ENCODE results near the gene MTNR1B. TPM values are rescaled to one million over a fixed set of nuclear protein-coding genes. Genes with fewer than 3 reads are reported as not detected.

Gene MTNR1B
- total and polyA plus RNA-seq, 2 experiments from 2014 or later: not detected

GRCh38 chr11:93002380-93002779, 32.9 kb downstream of the MTNR1B start:
- Histone ChIP-seq H4K20me1 (ENCODE audit: insufficient read depth) (no peaks in the 10 kb centered on the region), H3K79me2 (ENCODE audit: insufficient read depth) (no peaks in the 10 kb centered on the region), H2AFZ (no peak overlapping the region), H3F3A (ENCODE audit: insufficient read depth) (peaks cover 24% of the 10 kb centered on the region), H3K4me1 (ENCODE audit: insufficient read depth) (peaks cover 17% of the 10 kb centered on the region), H3K9me3 (ENCODE audit: low read depth) (no peaks in the 10 kb centered on the region), H3K4me2 (ENCODE audit: unreplicated experiment) (no peak overlapping the region), H3K9me2 (ENCODE audit: insufficient read depth) (no peaks in the 10 kb centered on the region), H3K27me3 (replicated peaks; ENCODE audit: insufficient read depth) (no peaks in the 10 kb centered on the region), H3K27ac (no peak overlapping the region), H3K36me3 (ENCODE audit: low read depth) (no peaks in the 10 kb centered on the region), H3K4me3 (no peak overlapping the region), H3K9ac (no peak overlapping the region)
- in situ Hi-C loops (cut with MboI): no loop called here
- DNase-seq: no peak
- WGBS, 2 experiments (ENCODE audit: low coverage in 1 of 2, low lambda C conversion rate in 2 of 2, missing lambda C conversion rate in 2 of 2): 17 to 24% methylated on average over 3 of the region's 3 CpGs
- TF ChIP-seq EZH2phosphoT487 (IDR thresholded peaks at IDR 0.05; ENCODE audit: insufficient read depth, low read depth) (no peak), EZH2 (IDR thresholded peaks at IDR 0.05; ENCODE audit: insufficient read depth, poor library complexity, severe bottlenecking) (no peak)

GRCh38 chr11:93005239-93005638, 35.8 kb downstream of the MTNR1B start:
- WGBS, 2 experiments (ENCODE audit: low coverage in 1 of 2, low lambda C conversion rate in 2 of 2, missing lambda C conversion rate in 2 of 2): 6 to 15% methylated on average over 1 of the region's 1 CpG
- Histone ChIP-seq H3K9ac (no peak overlapping the region), H3K79me2 (ENCODE audit: insufficient read depth) (no peaks in the 10 kb centered on the region), H3K9me3 (ENCODE audit: low read depth) (no peaks in the 10 kb centered on the region), H3K4me2 (ENCODE audit: unreplicated experiment) (no peak overlapping the region), H2AFZ (no peak overlapping the region), H3K27me3 (replicated peaks; ENCODE audit: insufficient read depth) (no peaks in the 10 kb centered on the region), H3F3A (ENCODE audit: insufficient read depth) (peaks cover 15% of the 10 kb centered on the region), H4K20me1 (ENCODE audit: insufficient read depth) (no peaks in the 10 kb centered on the region), H3K27ac (no peak overlapping the region), H3K4me3 (no peak overlapping the region), H3K36me3 (ENCODE audit: low read depth) (no peaks in the 10 kb centered on the region), H3K4me1 (ENCODE audit: insufficient read depth) (peaks cover 14% of the 10 kb centered on the region), H3K9me2 (ENCODE audit: insufficient read depth) (no peaks in the 10 kb centered on the region)
- in situ Hi-C loops (cut with MboI): no loop called here
- peak; percentile 9 for DNase-seq
- no peak for TF ChIP-seq EZH2 (IDR thresholded peaks at IDR 0.05; ENCODE audit: insufficient read depth, poor library complexity, severe bottlenecking)
- no peak for TF ChIP-seq EZH2phosphoT487 (IDR thresholded peaks at IDR 0.05; ENCODE audit: insufficient read depth, low read depth)

GRCh38 chr11:93013646-93014045, 44.2 kb downstream of the MTNR1B start:
- TF ChIP-seq EZH2 (IDR thresholded peaks at IDR 0.05; ENCODE audit: insufficient read depth, poor library complexity, severe bottlenecking): no peak
- TF ChIP-seq EZH2phosphoT487 (IDR thresholded peaks at IDR 0.05; ENCODE audit: insufficient read depth, low read depth): no peak
- Histone ChIP-seq H3F3A (ENCODE audit: insufficient read depth) (no peaks in the 10 kb centered on the region), H4K20me1 (ENCODE audit: insufficient read depth) (no peaks in the 10 kb centered on the region), H3K79me2 (ENCODE audit: insufficient read depth) (no peaks in the 10 kb centered on the region), H3K9me3 (ENCODE audit: low read depth) (no peaks in the 10 kb centered on the region), H3K4me2 (ENCODE audit: unreplicated experiment) (no peak overlapping the region), H3K27ac (no peak overlapping the region), H3K4me1 (ENCODE audit: insufficient read depth) (no peaks in the 10 kb centered on the region), H3K27me3 (replicated peaks; ENCODE audit: insufficient read depth) (no peaks in the 10 kb centered on the region), H3K9ac (no peak overlapping the region), H2AFZ (no peak overlapping the region), H3K36me3 (ENCODE audit: low read depth) (no peaks in the 10 kb centered on the region), H3K4me3 (no peak overlapping the region), H3K9me2 (ENCODE audit: insufficient read depth) (no peaks in the 10 kb centered on the region)
- in situ Hi-C loops (cut with MboI): no loop called here
- DNase-seq: no peak
- WGBS, 2 experiments (ENCODE audit: low coverage in 1 of 2, low lambda C conversion rate in 2 of 2, missing lambda C conversion rate in 2 of 2): 6 to 9% methylated on average over 1 of the region's 1 CpG

- no peak for DNase-seq
- 25 to 36% methylated on average over 1 of the region's 1 CpG for WGBS, 2 experiments (ENCODE audit: low coverage in 1 of 2, low lambda C conversion rate in 2 of 2, missing lambda C conversion rate in 2 of 2)
- Histone ChIP-seq H3K9ac (no peak overlapping the region), H3K9me3 (ENCODE audit: low read depth) (no peaks in the 10 kb centered on the region), H4K20me1 (ENCODE audit: insufficient read depth) (no peaks in the 10 kb centered on the region), H2AFZ (no peak overlapping the region), H3K79me2 (ENCODE audit: insufficient read depth) (no peaks in the 10 kb centered on the region), H3K4me1 (ENCODE audit: insufficient read depth) (peaks cover 13% of the 10 kb centered on the region), H3K36me3 (ENCODE audit: low read depth) (no peaks in the 10 kb centered on the region), H3K4me2 (ENCODE audit: unreplicated experiment) (no peak overlapping the region), H3F3A (ENCODE audit: insufficient read depth) (no peaks in the 10 kb centered on the region), H3K27ac (no peak overlapping the region), H3K27me3 (replicated peaks; ENCODE audit: insufficient read depth) (no peaks in the 10 kb centered on the region), H3K9me2 (ENCODE audit: insufficient read depth) (no peaks in the 10 kb centered on the region), H3K4me3 (no peak overlapping the region)
- in situ Hi-C loops (cut with MboI): no loop called here
- TF ChIP-seq EZH2 (IDR thresholded peaks at IDR 0.05; ENCODE audit: insufficient read depth, poor library complexity, severe bottlenecking) (no peak), EZH2phosphoT487 (IDR thresholded peaks at IDR 0.05; ENCODE audit: insufficient read depth, low read depth) (no peak)
These were observed 47.1 kb downstream of the MTNR1B start for GRCh38 chr11:93016595-93016994.
